T follicular helper cell (primary cell): ENCODE results near the gene UBE2O.

ENCODE experiments used
- DNase-seq: peaks from one replicate; pipeline ENCODE4 v3.0.0-alpha.2; 2020; ENCODE audit warnings: low read depth

The UBE2O gene

GRCh38 chr17:76388966-76389888, 63.7 kb downstream of the UBE2O start:
- no peak for DNase-seq

- DNase-seq, result no peak
These were observed 65.8 kb downstream of the UBE2O start for GRCh38 chr17:76386966-76387765.

- peak; percentile 70 for DNase-seq
These were observed 66.8 kb downstream of the UBE2O start for GRCh38 chr17:76385892-76386786.

GRCh38 chr17:76384987-76385891, 67.7 kb downstream of the UBE2O start:
- peak; percentile 40 for DNase-seq

GRCh38 chr17:76384222-76384986, 68.5 kb downstream of the UBE2O start, which contains the start of gene SPHK1:
SPHK1 (plus strand) TSS chr17:76384609; CDS start chr17:76385645, 1,036 bp downstream.
- DNase-seq, result no peak

- DNase-seq, result no peak
These were observed 69.3 kb downstream of the UBE2O start for GRCh38 chr17:76383546-76384221.

- DNase-seq, result no peak
These were observed 70.0 kb downstream of the UBE2O start for GRCh38 chr17:76382803-76383545.

- no peak for DNase-seq
These were observed 70.6 kb downstream of the UBE2O start for GRCh38 chr17:76382351-76382802.

GRCh38 chr17:76381633-76382350, 71.2 kb downstream of the UBE2O start:
- DNase-seq, result no peak

- no peak for DNase-seq
These were observed 73.1 kb downstream of the UBE2O start for GRCh38 chr17:76379646-76380376.

- no peak for DNase-seq
These were observed 73.7 kb downstream of the UBE2O start for GRCh38 chr17:76379275-76379641.

GRCh38 chr17:76378548-76379274, 74.2 kb downstream of the UBE2O start:
- no peak for DNase-seq

GRCh38 chr17:76376318-76377133, 76.4 kb downstream of the UBE2O start:
- DNase-seq, result no peak

GRCh38 chr17:76371656-76372628, 81.0 kb downstream of the UBE2O start:
- DNase-seq, result no peak
